HG03135 (cell line): ENCODE results near the gene TIMP2.
"Not testable (repeated sequence)": the region's sequence is repeated elsewhere in the genome, so short reads cannot be mapped to it uniquely, and the experiment has no call there.

Experiments
- ATAC-seq: cut with Tn5 transposase; IDR thresholded peaks from one replicate; pipeline ENCODE4 v1.9.1; 2021; ENCODE audit warnings: mild to moderate bottlenecking, moderate library complexity; ENCODE audit not compliant: unreplicated experiment

TIMP2 gene

DNA sequence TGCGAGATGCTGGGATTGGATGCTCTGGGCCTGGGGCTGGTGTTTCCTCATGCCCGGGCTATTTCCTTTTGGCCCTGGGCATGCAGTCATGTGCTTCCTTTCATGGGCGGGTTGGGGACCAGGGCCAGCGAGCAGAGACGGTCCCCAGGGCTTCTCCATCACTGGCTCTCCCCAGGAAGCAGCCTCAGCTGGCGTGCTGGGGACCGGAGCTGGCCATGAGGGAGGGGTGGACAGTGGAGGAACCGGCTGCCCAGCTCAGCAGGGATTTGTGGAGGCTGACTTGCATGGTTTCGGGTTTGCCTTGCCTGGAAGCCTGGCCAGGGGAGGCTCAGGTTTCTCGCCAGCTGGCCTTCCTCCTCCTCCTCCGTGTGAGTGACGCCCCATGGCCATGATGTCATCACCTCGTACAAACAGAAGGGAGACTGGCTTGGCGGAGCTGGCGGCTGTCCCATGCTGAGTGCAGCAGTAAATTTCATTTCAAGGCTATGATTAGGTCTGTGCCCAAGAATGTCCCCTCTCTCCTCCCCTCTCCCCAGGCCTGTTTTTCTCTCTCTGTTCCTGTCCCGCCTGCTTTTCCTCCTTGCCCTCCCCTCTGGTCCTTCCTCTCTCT lies 8.9 kb upstream of the TIMP2 start:
- ATAC-seq = no peak

DNA sequence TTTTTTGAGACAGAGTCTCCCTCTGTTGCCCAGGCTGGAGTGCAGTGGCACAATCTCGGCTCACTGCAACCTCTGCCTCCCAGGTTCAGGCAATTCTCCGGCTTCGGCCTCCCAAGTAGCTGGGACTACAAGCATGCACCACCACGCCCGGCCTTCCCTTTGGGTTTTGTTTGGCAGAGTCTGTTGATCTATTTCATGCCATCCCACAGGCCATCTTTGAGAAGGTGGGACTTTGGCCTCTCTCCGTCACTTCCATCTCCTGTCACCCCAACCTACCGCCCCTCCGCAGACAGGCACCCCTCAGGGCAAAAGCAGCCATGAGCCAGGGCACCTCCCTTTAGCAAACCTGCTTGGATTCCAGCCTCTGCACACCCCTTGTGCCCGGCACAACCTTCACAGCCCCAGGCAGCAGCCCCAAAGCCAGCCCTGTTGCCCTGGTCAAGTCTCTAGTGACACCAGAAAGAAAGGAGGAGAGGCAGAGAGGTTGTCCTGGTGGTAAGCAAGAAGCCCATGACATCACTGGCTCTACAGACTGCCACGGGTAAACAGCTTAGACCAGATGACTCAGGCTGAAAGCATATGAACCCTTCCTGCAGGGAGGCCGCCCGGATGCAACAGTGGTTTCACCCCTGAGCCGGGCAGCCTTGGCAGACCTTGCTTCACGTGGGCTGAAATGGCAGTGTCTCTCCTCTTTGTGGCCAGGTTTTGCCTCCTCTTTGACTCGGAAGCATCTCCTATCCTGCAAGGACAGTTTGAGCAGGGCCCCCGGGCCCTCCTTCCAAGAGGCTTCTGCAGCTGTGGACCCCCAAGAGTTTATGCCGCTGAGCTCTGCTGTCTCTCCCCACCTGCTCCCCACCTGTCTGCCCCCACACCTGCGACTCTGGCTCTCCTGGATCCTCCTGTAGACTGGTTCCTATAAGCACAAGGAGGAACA lies 8.1 kb upstream of the TIMP2 start:
- ATAC-seq = no peak

DNA sequence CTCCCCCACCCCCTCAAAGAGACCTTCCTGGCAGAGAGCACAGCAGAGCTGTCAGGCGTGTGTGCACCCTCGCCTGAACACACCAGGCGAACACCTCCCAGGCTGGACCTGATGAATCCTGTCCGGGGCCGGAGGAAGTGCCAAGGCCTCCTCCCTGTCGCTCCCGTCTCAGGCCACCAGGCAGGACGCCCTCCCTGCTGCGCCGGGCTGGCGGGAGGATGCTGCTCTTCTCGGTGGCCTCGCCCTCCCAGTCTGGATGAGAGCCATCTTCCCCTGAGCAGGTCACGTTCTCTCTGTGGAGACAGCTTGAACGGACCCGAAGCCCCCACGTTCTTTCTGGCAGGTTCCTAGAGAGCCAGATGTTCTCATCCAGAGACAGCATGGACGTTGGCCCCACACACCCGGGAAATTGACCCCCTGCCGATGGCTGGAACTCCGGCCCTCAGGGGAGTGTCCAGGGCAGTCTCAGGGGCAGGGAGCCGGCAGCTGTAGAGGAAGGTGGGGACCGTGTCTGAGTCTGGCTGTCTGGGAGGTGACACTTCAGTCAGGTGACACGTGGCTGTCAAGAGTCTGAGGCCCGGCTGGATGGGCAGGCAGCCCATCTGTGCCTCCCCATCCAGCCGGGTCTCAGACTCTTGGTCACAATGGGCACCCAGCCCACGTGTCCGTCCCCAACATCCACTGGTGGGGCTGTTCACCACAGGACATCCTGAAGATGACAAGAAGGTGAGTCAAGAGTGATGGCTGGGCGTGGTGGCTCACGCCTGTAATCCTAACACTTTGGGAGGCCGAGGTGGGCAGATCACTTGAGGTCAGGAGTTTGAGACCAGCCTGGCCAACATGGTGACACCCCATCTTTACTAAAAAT lies 5.0 kb upstream of the TIMP2 start:
- no peak for ATAC-seq

DNA sequence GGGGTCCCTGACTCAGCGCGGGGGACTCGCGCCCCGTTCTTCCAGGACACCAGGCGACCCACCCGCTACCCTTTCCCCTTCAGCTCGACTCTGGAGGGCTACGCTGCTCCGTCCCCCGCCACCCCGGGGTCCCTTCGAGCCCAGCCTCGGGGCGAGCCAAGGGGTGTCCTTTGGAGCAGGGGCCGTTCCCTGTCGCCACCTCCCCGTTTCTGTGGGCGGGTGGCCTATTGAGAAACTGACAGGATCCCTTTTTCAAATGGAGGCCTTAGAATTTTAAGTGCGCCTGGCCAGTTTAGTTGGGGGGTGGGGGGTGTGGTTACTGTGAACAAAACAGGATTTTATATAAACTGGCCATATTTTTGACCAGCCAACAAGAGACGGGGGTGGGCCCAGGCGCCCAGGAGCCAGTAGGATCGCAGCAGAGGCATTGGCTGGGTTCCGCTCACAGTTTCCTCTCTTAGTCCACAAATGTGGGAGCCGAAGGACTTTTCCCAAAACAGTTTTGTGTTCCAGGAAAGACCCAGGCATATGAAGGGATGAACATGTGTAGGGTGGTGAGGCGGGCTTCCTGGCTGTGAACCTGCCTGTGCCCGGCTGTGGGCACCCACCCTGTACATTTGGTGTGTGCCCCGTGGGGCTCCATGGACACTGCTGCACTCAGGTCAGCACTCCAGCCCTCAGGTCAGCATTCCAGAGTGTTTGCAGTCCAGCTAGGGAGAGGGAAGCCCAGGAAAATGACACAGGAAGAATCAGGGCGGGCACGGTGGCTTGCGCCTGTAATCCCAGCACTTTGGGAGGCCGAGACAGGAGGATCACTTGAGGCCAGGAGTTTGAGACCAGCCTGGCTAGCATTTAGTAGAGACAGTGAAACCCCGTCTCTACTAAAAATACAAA lies 722 bp upstream of the TIMP2 start:
- no peak for ATAC-seq

DNA sequence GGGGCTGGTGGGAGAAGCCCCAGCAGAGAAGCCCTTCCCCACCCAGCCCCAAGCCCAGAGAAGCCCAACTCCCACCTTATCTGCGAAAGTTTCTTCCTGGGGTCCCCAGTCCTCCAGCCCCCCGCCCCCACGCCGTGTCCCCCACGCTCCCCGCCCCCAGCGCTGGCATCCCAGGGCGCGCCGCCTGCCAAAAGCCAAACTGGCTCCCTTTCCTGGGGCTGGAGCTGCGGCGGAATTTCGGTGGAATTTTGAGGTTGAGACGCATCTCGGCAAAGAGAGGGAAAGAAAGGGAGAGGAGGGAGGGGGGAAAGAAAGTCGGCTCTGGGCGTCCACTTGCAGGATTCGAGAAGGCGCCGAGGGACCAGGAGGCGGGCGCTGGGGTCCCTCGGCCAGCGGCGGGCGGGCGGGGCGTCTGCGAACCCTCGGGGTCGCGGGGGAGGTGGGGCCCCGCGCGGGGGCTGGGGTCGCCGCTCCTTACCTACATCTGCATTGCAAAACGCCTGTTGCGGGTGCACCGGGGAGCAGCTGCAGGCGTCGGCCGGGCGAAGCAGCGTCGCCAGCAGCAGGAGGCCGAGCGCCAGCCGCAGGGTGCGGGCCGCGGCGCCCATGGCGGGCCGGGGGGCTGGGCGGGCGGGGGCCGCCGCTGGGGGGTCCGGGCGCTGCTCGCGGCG lies 571 bp downstream of the TIMP2 start:
- no peak for ATAC-seq

DNA sequence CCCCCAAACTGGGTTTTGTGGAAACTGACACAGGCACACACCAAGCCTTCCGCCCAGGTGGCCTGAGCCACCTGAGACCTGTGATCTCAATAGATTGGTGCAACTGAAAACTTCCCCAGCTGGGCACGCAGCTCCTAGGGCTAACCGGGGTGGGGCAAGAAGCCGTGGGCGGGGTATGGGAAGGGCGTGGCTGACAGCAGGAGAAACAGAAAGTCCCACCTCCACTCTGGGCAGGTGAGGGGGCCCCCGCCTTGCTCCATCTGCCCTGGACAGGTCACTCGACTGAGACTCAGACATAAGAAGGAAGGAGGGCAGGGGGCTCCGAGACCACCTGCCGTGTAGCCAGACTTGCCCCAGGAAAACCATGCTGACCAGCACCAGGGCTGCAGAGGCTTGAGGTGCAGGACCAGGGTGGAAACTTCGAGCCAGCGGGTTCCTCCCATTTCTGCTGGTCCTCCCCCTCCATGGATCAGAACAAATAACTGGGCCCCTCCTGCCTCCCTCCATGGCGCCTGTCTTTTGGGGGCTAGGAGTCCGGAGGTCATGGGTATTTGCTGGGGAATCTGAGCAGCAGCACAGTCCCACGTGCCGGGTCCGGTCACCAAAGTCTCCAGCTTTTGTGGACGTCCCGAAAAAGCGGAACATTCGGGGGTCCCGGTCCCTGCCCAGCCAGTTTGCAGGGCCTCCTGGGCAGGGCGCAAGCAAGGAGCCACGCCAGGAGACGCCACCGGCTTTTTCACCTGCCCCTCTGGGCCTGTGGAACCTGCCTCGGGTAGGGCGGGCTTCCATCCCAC lies 1.3 kb downstream of the TIMP2 start:
- no peak for ATAC-seq

DNA sequence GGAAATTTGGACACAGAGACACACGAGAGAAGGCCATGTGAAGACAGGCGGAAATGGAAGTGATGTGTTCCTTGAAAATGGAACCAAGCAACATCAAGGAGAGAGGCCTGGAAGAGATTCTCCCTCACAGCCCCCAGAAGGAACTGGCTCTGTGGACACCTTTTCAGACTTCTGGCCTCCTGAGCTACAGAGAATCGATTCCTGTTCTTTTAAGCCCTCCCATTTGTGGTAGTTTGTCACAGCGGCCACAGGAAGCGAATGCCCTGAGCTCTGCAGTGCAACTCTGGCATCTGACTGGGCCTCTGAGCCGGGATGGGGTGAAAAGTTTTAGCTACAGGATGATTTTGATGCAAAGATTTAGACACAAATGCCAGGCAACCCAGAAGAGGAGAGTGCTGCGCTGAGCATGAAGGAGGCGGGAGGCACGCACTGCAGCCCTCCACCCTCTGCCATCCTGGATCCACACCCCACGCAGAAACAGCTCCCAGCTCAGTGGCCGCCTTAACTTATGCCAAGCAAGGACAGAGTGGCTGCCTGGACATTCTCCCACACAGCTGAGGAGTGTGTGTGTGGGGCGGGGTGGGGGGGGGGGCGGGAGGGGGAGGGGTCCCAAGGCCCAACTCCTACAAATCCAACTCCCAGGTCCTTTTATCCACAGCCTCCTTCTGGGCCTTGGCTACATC lies 2.2 kb downstream of the TIMP2 start:
- no peak for ATAC-seq

DNA sequence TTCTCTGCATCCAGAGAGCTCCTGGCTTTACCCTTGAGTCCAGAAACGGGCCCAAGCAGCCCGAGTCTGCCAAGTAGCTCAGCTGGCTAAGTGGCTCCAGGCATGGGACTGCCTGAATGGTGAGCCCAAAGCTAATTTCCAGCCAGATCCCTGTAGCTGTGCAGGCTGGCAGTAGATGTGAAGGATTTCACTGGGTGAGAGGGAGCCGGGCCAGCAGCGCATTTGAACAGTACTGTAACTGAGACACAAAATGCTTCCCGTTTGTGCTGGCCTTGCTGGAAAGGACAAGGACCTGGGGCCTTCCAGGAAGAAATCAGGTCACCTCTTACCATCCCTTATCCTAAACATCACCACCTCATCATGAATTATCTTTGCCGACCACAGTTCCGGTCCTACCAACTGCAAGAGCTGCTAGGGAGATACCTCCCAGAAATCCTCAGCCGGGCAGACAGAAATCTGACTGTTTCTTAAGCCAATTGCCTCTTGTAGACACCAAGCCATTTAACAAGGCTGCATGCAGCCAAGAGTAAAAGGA lies 3.7 kb downstream of the TIMP2 start:
- ATAC-seq = no peak

DNA sequence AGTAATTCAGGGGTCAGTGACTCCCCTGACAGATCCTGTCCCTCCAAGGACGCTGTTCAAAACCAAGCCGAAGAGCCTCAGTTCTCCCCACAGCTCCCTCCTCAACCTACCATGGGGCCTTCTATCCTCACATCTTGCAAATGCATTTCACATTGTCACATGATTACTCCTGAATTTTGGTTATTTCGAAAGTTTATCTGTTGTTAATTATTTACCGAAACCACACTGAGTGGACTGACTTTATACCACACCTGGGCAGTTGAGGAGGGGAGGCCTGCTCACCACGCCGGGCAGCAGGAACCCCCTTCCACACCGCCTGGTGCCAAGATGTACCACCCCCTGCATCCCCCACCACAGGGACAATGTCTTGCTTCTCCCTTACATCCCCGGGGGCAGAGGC lies 4.7 kb downstream of the TIMP2 start:
- no peak for ATAC-seq

DNA sequence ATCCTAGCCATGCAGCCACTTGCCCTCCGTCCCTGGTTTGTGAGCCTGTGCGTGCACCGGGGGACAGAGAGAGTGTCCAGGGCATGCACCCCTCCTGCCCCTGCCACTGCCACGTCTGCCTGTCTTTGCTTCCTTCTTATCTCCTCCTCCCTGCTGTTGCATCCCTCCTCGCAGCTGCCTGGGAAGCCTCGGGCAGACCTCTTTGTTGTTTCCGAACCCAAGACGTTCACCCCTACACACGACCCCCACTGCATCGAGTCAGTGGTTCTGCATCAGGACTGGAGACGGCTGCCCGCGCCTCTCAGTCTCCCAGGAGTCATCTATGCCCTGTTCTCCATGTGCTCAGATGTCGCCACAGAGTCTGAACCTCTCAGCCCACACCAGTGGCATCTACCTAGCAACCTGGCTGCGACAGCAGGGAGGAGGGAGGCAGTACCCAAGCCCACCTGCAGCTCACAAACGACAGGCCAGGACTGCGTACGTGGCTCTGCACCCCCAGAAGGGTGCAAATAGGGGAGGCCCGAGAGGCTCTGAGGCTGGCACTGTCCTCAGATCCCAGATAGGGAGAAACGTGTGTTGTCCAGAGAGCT lies 5.2 kb downstream of the TIMP2 start:
- ATAC-seq = no peak

DNA sequence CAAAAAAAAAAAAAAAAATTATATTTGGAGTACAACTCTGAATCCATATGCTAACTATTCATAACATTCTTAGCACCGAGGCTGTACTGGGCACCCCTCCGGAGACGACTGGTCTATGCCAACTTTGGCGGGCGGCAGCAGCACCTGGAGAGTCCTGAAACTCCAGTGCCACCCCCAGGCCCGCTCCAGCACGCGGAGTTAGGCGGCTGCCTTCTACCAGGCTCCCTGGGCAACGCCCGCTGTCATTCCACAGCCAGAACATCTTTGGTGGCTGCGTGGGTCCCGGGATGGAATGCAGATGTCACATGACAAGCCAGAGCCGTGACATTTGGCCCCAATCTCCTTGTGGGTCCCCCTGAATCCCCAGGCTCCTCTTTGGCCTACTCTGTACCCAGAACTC lies 6.2 kb downstream of the TIMP2 start:
- ATAC-seq = no peak

DNA sequence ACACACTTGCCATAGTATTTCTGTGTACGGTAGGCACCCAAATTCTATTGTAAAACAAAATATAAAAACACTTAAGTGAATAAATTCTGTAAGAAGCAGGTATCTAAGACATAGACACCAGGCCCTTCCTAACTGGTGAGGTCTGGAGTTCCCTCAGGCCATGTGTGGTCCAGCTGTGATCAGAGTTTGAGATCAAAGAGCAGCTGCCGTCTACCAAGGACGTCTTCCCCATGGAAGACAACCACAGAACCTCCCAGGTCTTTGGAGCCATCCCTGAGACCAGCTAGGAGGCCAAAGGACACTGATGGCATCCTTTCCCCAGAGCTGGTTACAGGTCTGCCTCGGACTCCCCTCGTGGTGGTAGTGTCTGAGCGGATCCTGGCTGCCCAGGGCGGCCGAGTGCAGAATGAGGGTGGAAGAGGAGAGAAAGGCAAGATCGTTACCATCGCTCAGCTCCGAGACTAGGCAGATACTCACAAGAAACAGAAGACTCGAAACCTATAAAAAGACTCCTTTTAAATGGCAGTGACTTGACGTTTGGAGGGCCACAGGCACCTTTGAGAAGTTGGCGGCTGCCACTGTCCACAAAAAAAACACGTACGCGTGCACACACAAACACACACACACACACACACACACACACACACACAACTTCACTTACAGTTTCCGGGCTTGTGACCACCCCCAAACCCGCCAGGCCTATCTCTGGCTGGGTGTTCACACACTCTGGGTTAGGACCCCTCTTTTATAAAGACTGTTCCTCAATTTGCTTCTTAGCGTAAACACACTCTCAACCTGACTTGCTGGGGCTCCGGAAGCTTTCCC lies 7.5 kb downstream of the TIMP2 start:
- no peak for ATAC-seq

DNA sequence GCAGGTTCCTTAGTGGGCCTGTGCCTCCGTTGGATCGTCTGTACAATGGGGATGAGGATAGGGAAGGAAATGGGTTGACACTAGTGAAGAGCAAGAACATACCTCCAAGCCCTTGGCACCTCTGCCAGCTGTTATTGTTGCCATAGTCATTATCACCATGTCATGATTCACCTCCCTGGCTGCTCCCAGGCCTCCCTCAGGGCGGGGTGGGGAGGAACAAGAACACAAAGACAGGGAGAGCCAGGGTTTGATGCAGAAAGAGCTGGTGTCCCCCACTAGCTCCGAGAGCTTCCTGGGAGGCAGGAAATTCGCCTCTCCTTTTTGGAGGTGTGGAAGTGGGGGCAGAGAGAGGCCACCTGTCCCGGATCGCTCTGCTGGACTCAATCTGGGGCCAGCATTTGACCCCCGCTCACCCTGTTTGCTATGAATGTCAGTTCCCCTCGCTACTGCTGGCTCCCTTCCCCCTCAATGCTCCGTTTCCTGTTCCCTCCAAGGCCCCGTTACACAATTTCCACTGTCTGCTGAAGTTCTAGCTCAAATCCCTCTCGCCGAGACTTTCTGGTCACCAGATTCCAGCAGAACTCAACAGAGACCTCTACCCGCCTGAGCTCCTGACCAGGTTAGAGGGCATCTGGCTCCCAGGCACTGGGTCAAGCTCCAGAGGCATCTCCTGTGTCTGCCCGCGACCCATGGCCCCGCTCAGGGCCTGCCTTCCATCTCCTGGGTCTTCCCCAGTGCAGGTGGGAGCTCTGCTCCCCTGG lies 9.1 kb downstream of the TIMP2 start:
- no peak for ATAC-seq

DNA sequence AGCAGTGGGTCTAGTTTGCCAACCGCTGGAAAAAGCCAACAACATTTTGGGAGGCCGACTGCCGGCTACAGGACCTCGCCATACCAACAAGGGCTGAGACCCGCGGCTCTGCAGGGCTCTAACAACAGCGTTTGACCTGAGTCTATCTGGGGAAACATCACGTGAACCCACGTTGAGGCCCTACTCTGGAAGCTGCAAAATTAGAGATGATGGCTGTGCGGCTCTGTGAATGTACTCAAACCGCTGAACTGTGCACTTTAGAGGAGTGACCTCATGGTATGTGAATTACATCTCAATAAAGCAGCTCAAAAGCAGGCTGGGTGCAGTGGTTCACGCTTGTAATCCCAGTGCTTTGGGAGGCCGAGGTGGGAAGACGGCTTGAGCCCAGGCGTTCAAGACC lies 12.1 kb downstream of the TIMP2 start:
- ATAC-seq = no peak

DNA sequence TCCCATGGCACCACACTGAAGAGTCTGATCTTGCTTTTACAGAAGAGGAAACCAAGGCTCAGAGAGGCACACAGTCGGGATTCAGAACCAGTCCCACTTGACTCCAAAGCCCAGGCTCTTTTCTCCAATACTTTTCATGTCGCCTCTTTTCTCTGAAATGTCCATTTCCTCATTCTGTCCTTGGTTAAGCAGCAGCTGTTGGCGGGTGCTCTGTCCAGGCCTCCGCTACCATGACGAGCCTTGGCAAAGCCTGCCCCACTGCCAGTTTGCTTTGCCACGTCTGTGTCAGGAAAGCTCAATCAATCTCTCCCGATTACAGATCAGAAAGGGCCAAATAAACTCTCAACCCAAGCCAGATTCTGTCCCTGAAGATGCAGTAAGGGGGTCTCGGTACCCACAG lies 13.1 kb downstream of the TIMP2 start:
- ATAC-seq = no peak

DNA sequence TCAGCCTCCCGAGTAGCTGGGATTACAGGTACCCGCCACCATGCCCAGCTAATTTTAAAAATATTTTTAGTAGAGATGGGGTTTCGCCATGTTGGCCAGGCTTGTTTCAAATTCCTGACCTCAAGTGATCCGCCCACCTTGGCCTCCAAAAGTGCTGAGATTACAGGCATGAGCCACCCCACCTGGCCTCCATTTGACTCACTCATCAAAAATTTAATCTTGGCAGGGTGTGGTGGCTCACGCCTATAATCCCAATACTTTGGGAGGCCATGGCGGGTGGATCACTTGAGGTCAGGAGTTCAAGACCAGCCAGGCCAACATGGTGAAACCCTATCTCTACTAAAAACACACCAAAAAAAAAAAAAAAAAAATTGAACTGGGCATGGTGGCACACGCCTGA lies 13.6 kb downstream of the TIMP2 start:
- not testable (repeated sequence) for ATAC-seq
